ENCODE measurements around the gene CAPN12. TPM values are rescaled to one million over a fixed set of nuclear protein-coding genes. Genes with fewer than 3 reads are reported as not detected.

Gene CAPN12
- total and polyA plus RNA-seq, 2 donors: 1.6 to 6.5 TPM

DNA sequence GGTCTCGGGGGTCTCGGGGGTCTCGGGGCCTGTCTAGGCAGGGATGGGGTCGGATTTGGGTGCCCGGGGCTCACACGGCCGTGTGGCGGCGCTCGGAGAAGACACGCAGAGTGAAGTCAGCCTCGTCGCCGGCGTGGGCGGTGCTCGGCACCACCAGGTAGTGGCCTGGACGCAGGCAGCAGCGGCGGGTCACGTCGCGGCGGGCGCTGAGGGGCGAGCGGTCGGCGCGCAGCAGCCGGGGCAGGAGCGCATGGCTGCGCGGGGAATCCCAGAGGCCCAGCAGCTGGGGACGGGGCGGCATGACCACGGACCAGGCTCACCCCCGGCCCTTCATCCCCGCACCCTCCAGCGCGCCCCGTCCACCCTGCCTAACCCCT lies 8.2 kb downstream of the CAPN12 start:
- peaks cover 19 to 56% of the 10 kb centered on the region in 2 donors for H3K27me3 ChIP-seq (ENCODE audit: control insufficient read depth in 2 of 2, insufficient read depth in 1 of 2, low read length in 1 of 2)
- peak overlapping the region in 1 of 2 donors; percentile 1 for H3K4me3 ChIP-seq (ENCODE audit: low read length in 2 of 2)
- peaks cover 0 to 2% of the 10 kb centered on the region in 2 donors for H3K9me3 ChIP-seq (ENCODE audit: control insufficient read depth in 2 of 2, insufficient read depth in 1 of 2, low read length in 1 of 2)
- 3% methylated on average over 42 of the region's 42 CpGs for WGBS
- no peaks in the 10 kb centered on the region for H3K36me3 ChIP-seq (ENCODE audit: control insufficient read depth in 2 of 2, insufficient read depth in 2 of 2, low read length in 1 of 2)
- peaks cover 5 to 16% of the 10 kb centered on the region in 2 donors for H3K4me1 ChIP-seq (ENCODE audit: control insufficient read depth in 2 of 2, insufficient read depth in 2 of 2, low read length in 2 of 2)
- H3K27ac ChIP-seq (ENCODE audit: low read depth in 1 of 2, low read length in 1 of 2): no peak overlapping the region
- DNase-seq (ENCODE audit: low read depth in 6 of 9, low spot score in 9 of 9): peak in 1 of 9 donors; percentile 20

DNA sequence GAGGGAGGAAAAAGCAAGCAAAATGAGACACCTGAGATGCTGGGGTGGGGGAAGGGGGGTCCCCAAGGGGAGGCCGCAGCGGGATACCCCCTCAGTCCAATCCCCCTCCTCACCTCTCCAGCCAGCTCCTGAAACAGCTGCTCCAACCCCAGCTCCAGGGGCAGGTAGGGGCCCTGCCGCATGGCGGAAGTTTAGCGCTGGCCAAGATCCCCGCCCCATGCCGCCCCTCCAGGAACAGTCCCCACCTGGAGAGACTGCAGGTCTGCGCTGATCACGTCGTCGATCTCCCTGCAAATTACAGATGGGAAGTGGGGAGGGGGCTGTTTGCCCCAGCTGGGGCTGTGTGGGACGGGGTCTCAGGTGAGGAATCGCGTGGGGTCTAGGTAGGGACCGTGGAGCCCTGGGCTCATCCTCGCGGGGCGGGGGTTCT lies 9.0 kb downstream of the CAPN12 start:
- Histone ChIP-seq H3K36me3 (ENCODE audit: control insufficient read depth in 2 of 2, insufficient read depth in 2 of 2, low read length in 1 of 2) (no peaks in the 10 kb centered on the region), H3K27ac (ENCODE audit: low read depth in 1 of 2, low read length in 1 of 2) (peak overlapping the region in 1 of 2 donors; percentile 53), H3K9me3 (ENCODE audit: control insufficient read depth in 2 of 2, insufficient read depth in 1 of 2, low read length in 1 of 2) (peaks cover 0 to 2% of the 10 kb centered on the region in 2 donors), H3K4me1 (ENCODE audit: control insufficient read depth in 2 of 2, insufficient read depth in 2 of 2, low read length in 2 of 2) (peaks cover 5 to 16% of the 10 kb centered on the region in 2 donors), H3K4me3 (ENCODE audit: low read length in 2 of 2) (peak overlapping the region in 1 of 2 donors; percentile 36), H3K27me3 (ENCODE audit: control insufficient read depth in 2 of 2, insufficient read depth in 1 of 2, low read length in 1 of 2) (peaks cover 19 to 56% of the 10 kb centered on the region in 2 donors)
- DNase-seq (ENCODE audit: low read depth in 6 of 9, low spot score in 9 of 9): peak in 1 of 9 donors; percentile 28
- WGBS: 23% methylated on average over 18 of the region's 18 CpGs

DNA sequence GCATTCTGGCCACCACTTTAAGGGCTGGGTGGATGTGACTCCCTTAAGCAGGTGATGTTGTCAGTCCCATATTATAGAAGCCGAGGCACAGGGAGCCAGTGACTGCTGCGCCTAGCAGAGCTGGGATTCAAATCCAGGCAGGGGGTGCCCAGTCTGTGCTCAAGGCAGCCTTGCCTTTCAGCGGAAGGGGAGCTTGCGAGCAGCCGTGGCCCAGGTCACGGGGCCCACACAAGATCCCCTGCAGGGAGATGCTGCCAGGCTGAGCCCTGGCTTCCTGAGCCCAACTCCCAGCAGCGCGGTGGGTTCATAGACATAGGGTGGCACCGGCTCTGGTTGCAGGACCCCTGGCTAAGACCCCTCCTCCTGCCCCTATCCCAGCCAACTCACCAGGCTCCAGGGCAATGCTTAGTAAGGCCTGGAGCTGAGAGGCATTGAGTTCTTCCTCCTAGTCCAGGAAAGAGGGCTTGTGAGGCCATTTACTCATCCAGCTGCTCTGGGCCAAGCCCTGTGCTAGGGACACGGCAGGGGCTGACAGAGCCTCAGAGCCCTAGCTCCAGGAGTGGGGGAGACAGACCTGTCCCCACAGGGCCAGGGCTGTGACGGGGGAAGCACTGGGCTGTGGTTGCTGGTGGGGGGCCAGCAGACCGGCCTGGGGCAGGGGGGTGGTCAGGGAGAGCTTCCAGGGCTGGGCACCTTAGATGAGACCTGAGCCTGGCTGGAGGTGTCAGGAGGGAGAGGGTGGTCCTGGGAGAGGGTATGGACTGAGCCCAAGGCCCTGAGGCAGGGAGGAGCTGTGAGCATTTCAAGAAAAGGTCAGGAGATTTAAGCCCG lies 9.6 kb downstream of the CAPN12 start:
- Histone ChIP-seq H3K27me3 (ENCODE audit: control insufficient read depth in 2 of 2, insufficient read depth in 1 of 2, low read length in 1 of 2) (peaks cover 19 to 56% of the 10 kb centered on the region in 2 donors), H3K9me3 (ENCODE audit: control insufficient read depth in 2 of 2, insufficient read depth in 1 of 2, low read length in 1 of 2) (peaks cover 0 to 2% of the 10 kb centered on the region in 2 donors), H3K4me3 (ENCODE audit: low read length in 2 of 2) (no peak overlapping the region), H3K27ac (ENCODE audit: low read depth in 1 of 2, low read length in 1 of 2) (peak overlapping the region in 1 of 2 donors; percentile 60), H3K4me1 (ENCODE audit: control insufficient read depth in 2 of 2, insufficient read depth in 2 of 2, low read length in 2 of 2) (peaks cover 5 to 18% of the 10 kb centered on the region in 2 donors), H3K36me3 (ENCODE audit: control insufficient read depth in 2 of 2, insufficient read depth in 2 of 2, low read length in 1 of 2) (no peaks in the 10 kb centered on the region)
- WGBS: 12% methylated on average over 13 of the region's 13 CpGs
- DNase-seq (ENCODE audit: low read depth in 6 of 9, low spot score in 9 of 9): peak in 1 of 9 donors; percentile 14

DNA sequence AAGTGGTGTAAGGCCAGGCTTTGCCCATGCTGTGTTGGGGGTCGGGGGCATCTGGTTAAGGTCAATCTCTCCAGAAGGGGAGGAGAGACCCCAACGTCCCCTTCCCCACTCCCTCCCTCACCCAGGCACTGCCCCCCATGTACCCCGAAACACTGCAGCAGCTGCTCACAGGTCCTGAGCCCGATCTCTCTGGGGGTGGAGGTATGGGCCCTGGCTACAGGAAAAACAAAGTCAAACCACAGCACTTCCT lies 10.2 kb downstream of the CAPN12 start:
- Histone ChIP-seq H3K27me3 (ENCODE audit: control insufficient read depth in 2 of 2, insufficient read depth in 1 of 2, low read length in 1 of 2) (peaks cover 19 to 56% of the 10 kb centered on the region in 2 donors), H3K4me3 (ENCODE audit: low read length in 2 of 2) (no peak overlapping the region), H3K27ac (ENCODE audit: low read depth in 1 of 2, low read length in 1 of 2) (peak overlapping the region in 1 of 2 donors; percentile 60), H3K4me1 (ENCODE audit: control insufficient read depth in 2 of 2, insufficient read depth in 2 of 2, low read length in 2 of 2) (peaks cover 5 to 18% of the 10 kb centered on the region in 2 donors), H3K9me3 (ENCODE audit: control insufficient read depth in 2 of 2, insufficient read depth in 1 of 2, low read length in 1 of 2) (peaks cover 0 to 2% of the 10 kb centered on the region in 2 donors), H3K36me3 (ENCODE audit: control insufficient read depth in 2 of 2, insufficient read depth in 2 of 2, low read length in 1 of 2) (peaks cover 0 to 2% of the 10 kb centered on the region in 2 donors)
- no peak for DNase-seq (ENCODE audit: low read depth in 6 of 9, low spot score in 9 of 9)
- WGBS: 26% methylated on average over 4 of the region's 4 CpGs

DNA sequence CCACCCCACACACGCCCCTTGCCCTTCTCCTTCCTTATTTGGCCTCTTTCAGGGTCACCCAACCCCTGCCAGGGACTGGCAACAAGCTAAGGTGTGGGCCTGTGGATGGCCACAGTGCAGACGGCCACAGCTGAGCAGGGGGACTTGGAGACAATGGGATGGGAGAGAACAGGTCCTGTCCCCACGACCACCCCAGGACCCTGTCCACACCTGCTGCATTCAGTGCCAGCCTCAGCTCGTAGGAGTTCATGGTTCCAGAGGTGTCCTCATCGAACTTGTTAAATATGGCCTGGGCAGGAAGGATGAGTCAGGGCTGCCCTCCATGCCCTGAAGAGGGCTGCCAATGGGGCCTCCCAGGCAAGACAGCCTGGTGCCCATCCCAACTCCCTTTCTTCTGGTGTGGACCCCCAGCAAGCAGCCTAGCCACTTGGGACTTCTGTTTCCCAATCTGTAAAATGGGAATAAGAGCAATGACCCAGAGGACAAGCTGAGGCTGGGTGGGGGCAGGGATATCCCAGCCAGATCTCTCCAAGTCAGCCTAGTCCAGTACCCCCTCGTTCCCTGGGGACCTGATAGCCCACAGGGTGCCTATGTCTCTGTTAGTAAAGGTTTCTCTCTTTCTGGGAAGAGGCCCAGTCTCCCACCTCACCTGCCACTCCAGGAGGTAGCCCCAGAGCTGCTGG lies 10.6 kb downstream of the CAPN12 start:
- H3K36me3 ChIP-seq (ENCODE audit: control insufficient read depth in 2 of 2, insufficient read depth in 2 of 2, low read length in 1 of 2): peaks cover 0 to 6% of the 10 kb centered on the region in 2 donors
- DNase-seq (ENCODE audit: low read depth in 6 of 9, low spot score in 9 of 9): no peak
- WGBS: 91% methylated on average over 6 of the region's 6 CpGs
- peaks cover 5 to 18% of the 10 kb centered on the region in 2 donors for H3K4me1 ChIP-seq (ENCODE audit: control insufficient read depth in 2 of 2, insufficient read depth in 2 of 2, low read length in 2 of 2)
- peaks cover 0 to 2% of the 10 kb centered on the region in 2 donors for H3K9me3 ChIP-seq (ENCODE audit: control insufficient read depth in 2 of 2, insufficient read depth in 1 of 2, low read length in 1 of 2)
- H3K27me3 ChIP-seq (ENCODE audit: control insufficient read depth in 2 of 2, insufficient read depth in 1 of 2, low read length in 1 of 2): peaks cover 19 to 53% of the 10 kb centered on the region in 2 donors
- peak overlapping the region in 1 of 2 donors; percentile 60 for H3K27ac ChIP-seq (ENCODE audit: low read depth in 1 of 2, low read length in 1 of 2)
- H3K4me3 ChIP-seq (ENCODE audit: low read length in 2 of 2): no peak overlapping the region

DNA sequence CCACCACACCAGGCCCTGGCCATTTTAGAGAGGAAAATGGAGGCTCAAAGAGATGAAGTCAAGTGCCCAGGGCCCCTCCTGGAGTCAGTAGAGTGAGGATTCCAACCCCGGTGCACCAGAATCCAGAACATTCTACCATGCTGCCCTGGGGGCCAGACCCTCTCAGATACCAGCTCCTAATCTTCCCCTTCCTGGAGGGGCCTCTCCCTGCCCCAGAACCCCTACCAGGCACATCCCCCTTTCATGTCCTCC lies 11.1 kb downstream of the CAPN12 start:
- 97% methylated on average over 1 of the region's 1 CpG for WGBS

DNA sequence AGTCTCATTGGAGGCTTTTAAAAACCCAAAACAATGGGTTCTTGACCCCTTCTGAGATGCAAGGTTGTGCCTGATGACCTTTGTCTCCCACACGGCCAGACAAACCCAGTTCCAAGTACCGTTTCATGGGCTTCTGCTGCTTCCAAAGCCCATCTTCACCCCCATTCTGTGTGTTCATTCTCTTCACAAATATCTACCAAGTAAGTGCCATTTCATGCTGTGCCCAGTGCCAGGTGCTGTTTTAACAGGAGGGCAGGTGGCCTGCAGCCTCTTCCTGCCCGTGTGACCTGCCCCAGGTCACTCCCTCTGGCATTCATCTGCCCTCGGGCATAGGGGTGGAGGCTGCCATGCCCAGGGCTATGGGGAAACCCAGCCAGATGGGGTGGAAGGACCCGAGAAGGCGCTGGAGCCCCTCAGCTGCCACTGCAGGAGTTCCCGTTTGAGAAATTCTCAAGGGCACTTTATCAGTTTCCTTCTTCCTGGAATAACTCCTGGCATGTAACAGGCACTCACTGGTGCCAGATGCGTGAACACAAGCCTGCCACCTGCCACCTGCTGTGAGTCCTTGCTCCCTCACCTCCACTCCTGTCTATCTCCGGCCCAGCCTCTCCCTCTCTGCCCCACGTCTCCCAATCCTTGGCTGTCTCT lies 12.5 kb downstream of the CAPN12 start:
- Histone ChIP-seq H3K36me3 (ENCODE audit: control insufficient read depth in 2 of 2, insufficient read depth in 2 of 2, low read length in 1 of 2) (peaks cover 6 to 21% of the 10 kb centered on the region in 2 donors), H3K27me3 (ENCODE audit: control insufficient read depth in 2 of 2, insufficient read depth in 1 of 2, low read length in 1 of 2) (peaks cover 7 to 34% of the 10 kb centered on the region in 2 donors), H3K4me1 (ENCODE audit: control insufficient read depth in 2 of 2, insufficient read depth in 2 of 2, low read length in 2 of 2) (peaks cover 5 to 16% of the 10 kb centered on the region in 2 donors), H3K9me3 (ENCODE audit: control insufficient read depth in 2 of 2, insufficient read depth in 1 of 2, low read length in 1 of 2) (peaks cover 0 to 2% of the 10 kb centered on the region in 2 donors), H3K27ac (ENCODE audit: low read depth in 1 of 2, low read length in 1 of 2) (no peak overlapping the region), H3K4me3 (ENCODE audit: low read length in 2 of 2) (no peak overlapping the region)
- WGBS: 93% methylated on average over 10 of the region's 10 CpGs
- no peak for DNase-seq (ENCODE audit: low read depth in 6 of 9, low spot score in 9 of 9)

More for the DNA sequence above, 11.1 kb downstream of the CAPN12 start:
- Histone ChIP-seq H3K4me3 (ENCODE audit: low read length in 2 of 2) (no peak overlapping the region), H3K4me1 (ENCODE audit: control insufficient read depth in 2 of 2, insufficient read depth in 2 of 2, low read length in 2 of 2) (peaks cover 5 to 18% of the 10 kb centered on the region in 2 donors), H3K9me3 (ENCODE audit: control insufficient read depth in 2 of 2, insufficient read depth in 1 of 2, low read length in 1 of 2) (peaks cover 0 to 2% of the 10 kb centered on the region in 2 donors), H3K36me3 (ENCODE audit: control insufficient read depth in 2 of 2, insufficient read depth in 2 of 2, low read length in 1 of 2) (peaks cover 0 to 8% of the 10 kb centered on the region in 2 donors), H3K27ac (ENCODE audit: low read depth in 1 of 2, low read length in 1 of 2) (no peak overlapping the region), H3K27me3 (ENCODE audit: control insufficient read depth in 2 of 2, insufficient read depth in 1 of 2, low read length in 1 of 2) (peaks cover 17 to 48% of the 10 kb centered on the region in 2 donors)
- DNase-seq (ENCODE audit: low read depth in 6 of 9, low spot score in 9 of 9): no peak

DNA sequence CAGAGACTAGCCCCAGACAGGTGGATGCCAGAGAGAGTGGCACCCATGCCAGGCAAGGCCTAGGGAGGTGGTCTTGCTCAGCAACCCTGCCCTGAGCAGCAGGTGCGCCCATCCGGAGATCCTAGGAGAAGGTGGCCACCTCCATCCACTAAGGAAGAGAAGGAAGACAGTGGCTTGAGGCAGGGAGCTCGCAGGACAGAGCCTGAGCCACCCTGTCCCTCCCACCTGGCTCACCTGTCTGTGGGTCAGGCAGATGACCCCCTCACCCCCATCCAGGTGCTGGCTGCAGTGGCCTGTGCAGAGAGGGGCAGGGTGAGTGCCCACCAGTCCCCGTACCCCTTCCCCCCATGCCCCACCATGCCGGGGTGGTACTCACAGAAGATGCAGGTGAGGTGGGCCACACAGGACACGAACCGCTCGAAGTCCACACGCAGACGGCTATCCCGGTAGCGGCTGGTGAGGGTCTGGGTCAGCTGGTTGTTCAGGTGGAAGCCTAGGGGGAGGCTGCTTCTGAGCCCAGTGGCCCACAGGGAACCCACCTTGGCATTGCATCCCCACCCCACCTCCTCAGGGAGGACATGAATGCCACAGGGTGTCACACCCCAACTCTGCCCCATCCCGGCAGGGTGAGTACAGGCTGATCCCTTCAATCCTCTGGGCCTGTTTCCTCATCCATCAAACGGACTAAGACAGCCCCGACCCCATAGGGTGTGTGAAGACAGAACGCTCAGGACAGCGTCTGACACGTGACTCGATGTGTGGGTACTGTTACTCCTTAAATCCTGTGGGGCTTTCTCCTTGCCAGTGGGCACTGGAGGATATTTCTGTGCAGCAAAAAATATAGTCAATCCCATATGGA lies 13.3 kb downstream of the CAPN12 start:
- Histone ChIP-seq H3K27ac (ENCODE audit: low read depth in 1 of 2, low read length in 1 of 2) (no peak overlapping the region), H3K36me3 (ENCODE audit: control insufficient read depth in 2 of 2, insufficient read depth in 2 of 2, low read length in 1 of 2) (peaks cover 6 to 25% of the 10 kb centered on the region in 2 donors), H3K4me1 (ENCODE audit: control insufficient read depth in 2 of 2, insufficient read depth in 2 of 2, low read length in 2 of 2) (peaks cover 5 to 16% of the 10 kb centered on the region in 2 donors), H3K9me3 (ENCODE audit: control insufficient read depth in 2 of 2, insufficient read depth in 1 of 2, low read length in 1 of 2) (peaks cover 0 to under 1% of the 10 kb centered on the region in 2 donors), H3K27me3 (ENCODE audit: control insufficient read depth in 2 of 2, insufficient read depth in 1 of 2, low read length in 1 of 2) (peaks cover 7 to 26% of the 10 kb centered on the region in 2 donors), H3K4me3 (ENCODE audit: low read length in 2 of 2) (no peak overlapping the region)
- WGBS: 98% methylated on average over 19 of the region's 19 CpGs
- DNase-seq (ENCODE audit: low read depth in 6 of 9, low spot score in 9 of 9): no peak

All from thymus (tissue), 11 donors.